Sigmoid colon (tissue), 4 donors: ENCODE measurements around the gene MAMDC2.
A peak's percentile ranks its signal among the peaks of the same experiment; 100 is the strongest.

Experiments
- CTCF ChIP-seq, 4 experiments: fragments of 450-650 bp in 3 of 4; fragments of 200-600 bp in 1 of 4; IDR thresholded peaks; one replicate each; pipeline ENCODE4 v1.5.1; 2016 to 2019; ENCODE audit warnings: antibody characterized with exemption in 4 of 4, mild to moderate bottlenecking in 3 of 4, moderate library complexity in 2 of 4
- EP300 ChIP-seq, 4 donors: sonication (generic); formaldehyde crosslinking; IDR thresholded peaks; one replicate each; pipeline ENCODE4 v1.6.1; 2017; ENCODE audit warnings: antibody characterized with exemption in 4 of 4
- POLR2A ChIP-seq, 2 donors: fragments of 450-650 bp; IDR thresholded peaks; one replicate each; pipeline ENCODE4 v1.6.1; 2016; ENCODE audit warnings: antibody characterized with exemption in 2 of 2, mild to moderate bottlenecking in 2 of 2, moderate library complexity in 2 of 2
- POLR2AphosphoS5 ChIP-seq, 4 donors: sonication (generic); formaldehyde crosslinking; IDR thresholded peaks; one replicate each; pipeline ENCODE4 v1.6.1; 2017; ENCODE audit warnings: antibody characterized with exemption in 4 of 4

GRCh38 chr9:70125621-70126263, 82.1 kb downstream of the MAMDC2 start:
- TF ChIP-seq POLR2AphosphoS5 (IDR thresholded peaks at IDR 0.05) (peak in 1 of 4 donors; percentile 6), CTCF (IDR thresholded peaks at IDR 0.05) (no peak), EP300 (IDR thresholded peaks at IDR 0.05) (no peak), POLR2A (IDR thresholded peaks at IDR 0.05) (no peak)
